ENCODE results near the gene PRKD1. TPM values are rescaled to one million over a fixed set of nuclear protein-coding genes. Genes with fewer than 3 reads are reported as not detected.

PRKD1 gene
- total RNA-seq, 1 donor from 2014 or later = 17.2 TPM

- ATAC-seq (no peak), DNase-seq (no peak)
- Histone ChIP-seq H3K9me3 (no peaks in the 10 kb centered on the region), H3K4me1 (peaks cover 11% of the 10 kb centered on the region), H3K27me3 (no peaks in the 10 kb centered on the region), H3K4me3 (no peak overlapping the region), H3K36me3 (no peaks in the 10 kb centered on the region), H3K27ac (no peak overlapping the region)
- TF ChIP-seq CTCF (IDR thresholded peaks at IDR 0.05) = no peak
- intact Hi-C loops (cut with DNase I) = no loop called here
Measured at GRCh38 chr14:29722831-29723230, 204.8 kb downstream of the PRKD1 start.

DNA sequence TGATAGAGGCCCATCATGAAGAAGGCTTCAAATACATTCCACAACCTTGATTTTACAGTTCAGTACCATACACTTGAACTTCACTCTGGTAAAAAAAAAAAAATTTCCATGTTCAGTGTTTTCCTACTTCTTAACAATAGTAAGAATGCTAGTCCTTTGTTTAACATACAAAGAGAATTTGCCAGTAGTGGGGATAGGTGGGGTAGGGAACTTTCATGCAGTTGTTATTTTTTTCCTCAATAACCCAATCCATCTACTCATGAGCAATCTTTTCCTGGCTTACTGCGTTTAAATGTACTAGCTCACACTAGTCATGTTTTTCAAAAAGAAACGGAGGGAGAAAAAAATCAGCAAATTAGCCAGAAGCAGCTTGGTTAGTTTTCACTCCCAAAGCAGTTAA is 206.1 kb downstream of the PRKD1 start:
- no peak for TF ChIP-seq CTCF (IDR thresholded peaks at IDR 0.05)
- ATAC-seq (no peak), DNase-seq (no peak)
- Histone ChIP-seq H3K4me3 (no peak overlapping the region), H3K4me1 (peaks cover 11% of the 10 kb centered on the region), H3K27ac (no peak overlapping the region), H3K9me3 (no peaks in the 10 kb centered on the region), H3K36me3 (no peaks in the 10 kb centered on the region), H3K27me3 (no peaks in the 10 kb centered on the region)
- intact Hi-C loops (cut with DNase I) = no loop called here

GRCh38 chr14:29717901-29718300 is 209.7 kb downstream of the PRKD1 start:
- intact Hi-C loops (cut with DNase I) = no loop called here
- ATAC-seq = no peak

GRCh38 chr14:29716150-29716549 is 211.5 kb downstream of the PRKD1 start:
- Histone ChIP-seq H3K4me1 (no peaks in the 10 kb centered on the region), H3K9me3 (no peaks in the 10 kb centered on the region), H3K36me3 (no peaks in the 10 kb centered on the region), H3K4me3 (no peak overlapping the region), H3K27ac (no peak overlapping the region), H3K27me3 (no peaks in the 10 kb centered on the region)
- intact Hi-C loops (cut with DNase I) = no loop called here
- TF ChIP-seq CTCF (IDR thresholded peaks at IDR 0.05) = no peak
- DNase-seq (no peak), ATAC-seq (no peak)

More at GRCh38 chr14:29717901-29718300, 209.7 kb downstream of the PRKD1 start:
- Histone ChIP-seq H3K27me3 (no peaks in the 10 kb centered on the region), H3K4me3 (no peak overlapping the region), H3K36me3 (no peaks in the 10 kb centered on the region), H3K4me1 (no peaks in the 10 kb centered on the region), H3K27ac (no peak overlapping the region), H3K9me3 (no peaks in the 10 kb centered on the region)
- no peak for TF ChIP-seq CTCF (IDR thresholded peaks at IDR 0.05)
- DNase-seq = no peak

DNA sequence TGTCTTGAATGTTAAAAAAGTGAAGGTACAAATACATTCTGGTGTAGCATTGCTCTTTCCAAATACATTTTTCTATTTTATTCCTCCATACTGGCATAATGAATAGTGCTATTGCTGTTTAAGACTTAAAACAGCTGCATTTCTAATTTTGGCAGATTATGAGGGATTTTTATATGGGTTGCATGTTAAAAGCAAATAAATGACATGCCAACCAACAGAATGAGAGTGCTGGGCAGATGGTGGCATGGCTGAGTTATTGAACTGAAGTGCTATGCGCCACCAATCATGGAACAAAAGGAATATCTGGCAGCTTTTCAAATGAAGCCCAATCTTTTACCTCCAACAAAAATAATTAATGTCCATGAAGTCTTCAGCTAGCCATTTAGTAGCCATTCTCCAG is 215.0 kb downstream of the PRKD1 start:
- Histone ChIP-seq H3K27ac (no peak overlapping the region), H3K4me1 (no peaks in the 10 kb centered on the region), H3K36me3 (no peaks in the 10 kb centered on the region), H3K27me3 (no peaks in the 10 kb centered on the region), H3K9me3 (no peaks in the 10 kb centered on the region), H3K4me3 (no peak overlapping the region)
- intact Hi-C loops (cut with DNase I) = no loop called here
- DNase-seq = no peak
- ATAC-seq = no peak
- no peak for TF ChIP-seq CTCF (IDR thresholded peaks at IDR 0.05)

GRCh38 chr14:29710015-29710414 is 217.6 kb downstream of the PRKD1 start:
- DNase-seq (no peak), ATAC-seq (no peak)
- peak; percentile 7 for TF ChIP-seq CTCF (IDR thresholded peaks at IDR 0.05)
- Histone ChIP-seq H3K4me3 (no peak overlapping the region), H3K4me1 (no peaks in the 10 kb centered on the region), H3K36me3 (no peaks in the 10 kb centered on the region), H3K27ac (no peak overlapping the region), H3K27me3 (no peaks in the 10 kb centered on the region), H3K9me3 (no peaks in the 10 kb centered on the region)
- intact Hi-C loops (cut with DNase I) = no loop called here

Data from upper lobe of right lung (tissue), 1 donor.